GM19397 (cell line): ENCODE data around the gene LALBA.
"Not testable (repeated sequence)": the region's sequence is repeated elsewhere in the genome, so short reads cannot be mapped to it uniquely, and the experiment has no call there.

Experiments
- ATAC-seq: cut with Tn5 transposase; IDR thresholded peaks from one replicate; pipeline ENCODE4 v1.9.1; 2021; ENCODE audit warnings: mild to moderate bottlenecking, moderate library complexity; ENCODE audit not compliant: unreplicated experiment

LALBA gene

DNA sequence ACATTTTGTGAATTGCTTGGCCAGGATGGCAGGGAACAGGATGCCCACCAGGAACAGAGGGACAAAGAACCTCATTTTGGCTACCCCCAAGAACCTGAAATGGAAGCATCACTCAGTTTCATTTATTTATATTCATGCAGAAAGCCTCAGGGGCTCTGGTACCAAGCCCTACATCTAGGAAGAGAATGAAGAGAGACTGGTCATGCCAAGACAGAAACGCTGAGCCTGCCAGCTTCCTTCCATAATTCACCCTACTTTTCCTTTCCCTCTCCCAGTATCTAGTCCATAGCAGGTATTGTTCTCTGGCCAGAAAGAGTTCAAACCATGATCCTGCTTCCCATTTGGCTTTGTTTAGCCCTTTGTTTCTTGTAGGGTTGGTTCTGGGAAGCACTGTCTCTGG lies at the start of gene LALBA:
LALBA (minus strand) TSS at position 101 of the 400 bp plus-strand sequence; CDS start at position 75, 26 bp downstream.
- no peak for ATAC-seq

DNA sequence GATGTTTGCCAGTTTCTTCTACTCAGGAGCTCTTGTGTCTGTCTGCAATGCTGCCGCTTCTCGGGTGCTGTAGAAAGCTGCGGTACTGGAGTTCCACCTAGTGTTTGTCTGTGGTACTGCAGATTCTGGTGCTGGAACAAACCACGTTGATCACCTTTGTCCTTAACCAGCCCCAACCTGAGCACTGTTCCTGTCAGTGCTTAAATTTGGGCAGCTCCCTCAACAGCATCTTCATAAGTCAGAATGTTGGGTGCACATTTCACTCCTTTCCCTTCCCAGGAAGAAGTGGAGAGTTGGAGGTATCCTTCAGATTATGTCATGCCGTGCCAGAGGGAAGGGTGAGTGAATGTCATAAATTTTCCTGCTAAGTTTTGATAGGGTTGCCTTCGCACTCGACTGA lies 48.7 kb upstream of the LALBA start:
- no peak for ATAC-seq

DNA sequence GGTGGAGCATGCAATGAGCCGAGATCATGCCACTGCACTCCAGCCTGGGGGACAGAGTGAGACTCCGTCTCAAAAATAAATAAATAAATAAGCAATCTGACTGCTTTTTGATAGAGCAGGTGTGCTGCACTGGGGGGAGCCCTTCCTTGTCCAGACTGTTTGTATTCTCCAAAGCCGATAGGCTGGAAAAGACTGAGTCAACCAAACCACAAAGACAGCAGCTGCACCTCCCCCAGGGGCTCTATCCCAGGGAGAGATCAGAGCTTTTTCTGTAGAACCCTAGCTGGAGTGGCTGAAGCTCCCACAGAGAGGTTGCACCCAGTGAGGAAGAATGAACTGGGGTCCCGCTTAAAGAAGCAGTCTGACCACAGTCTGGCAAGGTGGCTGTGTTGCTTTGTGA lies 45.8 kb upstream of the LALBA start:
- no peak for ATAC-seq

DNA sequence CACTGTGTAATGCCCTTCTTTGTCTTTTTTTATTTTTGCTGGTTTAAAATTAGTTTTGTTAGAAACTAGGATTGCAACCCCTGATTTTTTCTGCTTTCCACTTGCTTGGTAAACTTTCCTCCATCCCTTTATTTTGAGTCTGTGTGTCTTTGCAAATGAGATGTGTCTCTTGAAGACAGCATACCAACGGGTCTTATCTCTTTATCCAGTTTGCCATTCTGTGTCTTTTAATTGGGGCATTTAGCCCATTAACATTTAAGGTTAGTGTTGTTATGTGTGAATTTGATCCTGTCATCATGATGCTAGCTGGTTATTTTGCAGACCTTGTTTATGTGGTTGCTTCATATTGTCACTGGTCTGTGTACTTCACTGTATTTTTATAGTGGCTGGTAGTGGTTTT lies 43.5 kb upstream of the LALBA start:
- ATAC-seq = no peak

DNA sequence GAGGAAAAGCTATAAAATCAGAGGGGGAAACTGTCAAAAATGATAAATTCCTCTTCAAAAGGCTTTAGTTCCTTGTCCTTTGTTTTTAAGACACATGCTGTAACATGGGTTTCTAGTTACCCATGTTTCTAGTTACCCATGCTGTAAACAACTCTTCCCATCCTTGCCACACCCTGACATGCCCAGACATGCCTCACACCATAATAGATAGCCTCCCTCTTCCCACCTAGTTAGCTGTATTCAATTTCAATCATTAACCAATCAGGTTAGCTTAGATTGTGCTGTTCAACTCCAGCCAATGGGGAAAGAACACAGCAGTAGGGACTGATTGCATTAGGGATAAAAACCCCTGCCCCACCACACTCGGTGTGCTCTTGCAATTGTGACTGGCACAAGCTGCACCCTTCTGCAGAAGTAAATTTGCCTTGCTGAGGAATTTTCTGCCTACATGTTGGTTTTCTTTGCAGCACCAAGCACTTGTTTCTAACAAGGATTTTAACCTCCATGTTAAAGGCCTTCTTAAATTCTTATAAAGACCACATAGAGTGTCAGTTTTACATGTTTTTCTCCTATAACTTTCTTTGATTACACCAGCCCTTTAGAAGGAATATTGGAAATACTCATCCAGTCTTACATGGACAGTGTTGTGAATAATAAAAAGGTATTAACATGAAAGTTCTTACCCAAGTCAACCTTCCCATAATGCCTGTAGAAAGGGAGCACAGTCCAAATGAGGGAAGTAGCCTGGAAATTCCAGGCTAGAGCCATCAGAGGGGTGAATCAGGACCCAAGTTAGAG lies 32.5 kb upstream of the LALBA start:
- no peak for ATAC-seq

DNA sequence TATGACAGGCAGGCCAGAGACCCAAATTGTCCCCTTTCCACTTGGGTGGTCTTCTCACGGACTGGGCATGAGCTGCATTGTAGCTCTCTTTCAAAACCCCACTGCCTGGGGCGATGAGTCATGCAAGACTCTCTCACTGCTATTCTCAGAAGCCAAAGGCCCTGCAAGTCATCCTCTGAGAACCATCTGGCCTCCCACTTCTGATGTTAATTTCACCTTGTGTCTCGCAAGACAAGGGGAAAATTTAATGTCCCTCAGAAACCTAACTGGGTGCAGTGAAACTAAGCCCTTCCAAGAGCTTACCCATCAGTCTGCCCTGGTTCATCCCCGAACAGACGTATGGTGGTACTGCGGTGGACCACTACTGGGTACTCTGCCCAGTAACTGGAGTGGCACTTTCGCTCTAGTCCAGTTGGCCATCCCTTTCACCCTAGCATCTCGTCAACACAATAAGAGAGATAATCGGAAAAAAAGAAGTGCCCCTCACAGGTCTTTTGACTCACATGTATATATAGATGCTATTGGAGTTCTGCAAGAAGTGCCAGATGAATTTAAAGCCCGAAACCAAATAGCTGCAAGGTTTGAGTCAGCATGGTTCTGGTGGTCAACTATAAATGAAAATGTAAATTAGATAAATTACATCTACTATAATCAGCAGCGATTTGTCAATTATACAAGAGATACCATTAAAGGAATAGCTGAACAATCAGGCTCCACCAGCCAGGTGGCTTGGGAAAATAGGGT lies 31.3 kb upstream of the LALBA start:
- peak; percentile 76 for ATAC-seq

DNA sequence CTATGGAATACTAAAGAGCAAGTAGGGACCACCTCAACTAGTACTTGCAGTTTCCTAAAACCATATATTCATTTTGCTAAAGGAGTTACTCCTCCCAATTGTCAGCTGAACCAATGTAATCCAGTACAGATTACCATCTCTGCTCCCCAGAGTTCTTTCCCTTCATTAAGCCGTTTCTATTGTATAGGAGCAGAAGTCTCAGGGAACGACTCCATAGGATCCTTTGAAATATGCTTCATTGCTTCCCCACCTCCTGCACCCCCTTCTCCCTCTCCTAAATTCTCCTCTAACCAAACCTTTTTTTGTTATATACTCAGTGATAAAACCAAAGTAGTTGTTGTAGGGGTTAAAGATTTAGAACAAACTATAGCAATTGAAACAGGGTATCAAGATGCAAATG lies 30.7 kb upstream of the LALBA start:
- ATAC-seq = no peak

DNA sequence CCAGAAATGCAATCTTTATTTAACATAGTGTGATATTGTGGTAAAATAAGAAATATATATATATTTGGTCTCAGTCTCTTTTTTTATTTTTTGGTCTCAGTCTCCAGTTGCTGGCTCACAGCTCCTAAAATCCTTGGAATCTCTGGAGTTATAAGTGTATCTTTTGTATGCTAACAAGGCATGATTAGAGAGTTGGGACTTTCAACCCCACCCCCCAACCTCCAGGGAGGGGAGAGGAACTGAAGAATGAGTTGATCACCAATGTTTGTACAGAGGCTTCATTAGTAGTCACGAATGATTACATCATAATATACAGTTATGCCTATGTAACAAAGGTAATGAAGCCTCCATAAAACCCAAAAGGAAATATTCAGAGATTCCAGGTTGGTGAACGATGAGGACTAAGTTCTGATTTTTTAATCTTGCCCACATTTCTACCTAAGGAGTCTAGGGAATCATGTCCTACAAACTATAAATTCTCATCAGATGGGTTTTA lies 22.8 kb upstream of the LALBA start:
- no peak for ATAC-seq

DNA sequence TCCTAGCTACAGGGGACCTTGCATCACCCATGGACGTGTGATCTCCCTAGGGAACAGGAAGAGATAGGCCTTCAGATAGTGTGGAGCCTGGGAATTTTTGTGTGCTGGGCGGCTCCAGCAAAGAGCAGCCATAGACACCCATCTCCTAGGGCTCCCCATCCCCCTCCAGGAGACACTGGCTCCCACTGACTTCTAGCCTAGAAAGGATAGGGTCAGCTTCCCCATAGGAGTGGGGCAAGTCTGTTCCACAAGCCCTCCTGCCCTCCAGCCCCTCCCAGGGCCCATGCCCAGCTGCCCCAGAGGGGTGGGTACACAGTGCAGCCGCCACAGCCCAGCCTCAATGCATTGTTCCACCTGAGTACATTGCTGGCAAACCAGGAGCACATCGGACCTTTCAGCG lies 16.5 kb upstream of the LALBA start:
- no peak for ATAC-seq

DNA sequence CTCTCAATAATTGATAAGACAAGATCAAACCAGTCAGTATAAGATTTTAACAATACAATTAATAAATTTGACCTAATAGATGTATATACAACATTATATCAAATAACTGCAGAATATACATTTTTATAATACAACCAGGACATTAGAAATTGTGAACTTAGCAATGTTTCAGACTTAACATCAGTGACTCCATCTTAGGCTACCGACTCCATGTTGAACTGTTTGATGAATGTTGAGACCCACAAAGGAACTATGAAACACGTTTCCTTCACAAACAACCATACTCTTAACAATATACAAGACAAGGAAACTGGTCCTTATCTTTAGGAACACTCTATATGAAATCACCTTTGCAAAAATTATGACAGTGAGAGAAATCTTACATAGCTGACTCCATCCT lies 13.9 kb upstream of the LALBA start:
- ATAC-seq = no peak

DNA sequence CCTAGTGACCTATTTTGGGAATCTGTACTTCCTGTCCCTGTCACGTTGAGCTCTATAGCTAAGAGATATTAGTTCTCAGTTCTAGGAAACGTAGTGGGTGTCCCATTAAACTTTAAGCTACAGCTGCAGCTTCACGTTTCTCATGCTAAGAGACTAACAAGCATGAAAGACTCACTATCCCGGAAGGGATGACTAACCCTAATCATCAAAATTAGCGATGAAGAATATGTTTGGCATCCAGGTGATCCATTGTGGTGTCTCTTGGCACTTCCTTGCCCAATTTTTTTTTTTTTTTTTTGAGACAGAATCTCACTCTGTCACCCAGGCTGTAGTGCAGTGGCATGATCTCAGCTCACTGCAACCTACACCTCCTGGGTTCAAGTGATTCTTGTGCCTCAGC lies 11.0 kb upstream of the LALBA start:
- ATAC-seq = no peak

DNA sequence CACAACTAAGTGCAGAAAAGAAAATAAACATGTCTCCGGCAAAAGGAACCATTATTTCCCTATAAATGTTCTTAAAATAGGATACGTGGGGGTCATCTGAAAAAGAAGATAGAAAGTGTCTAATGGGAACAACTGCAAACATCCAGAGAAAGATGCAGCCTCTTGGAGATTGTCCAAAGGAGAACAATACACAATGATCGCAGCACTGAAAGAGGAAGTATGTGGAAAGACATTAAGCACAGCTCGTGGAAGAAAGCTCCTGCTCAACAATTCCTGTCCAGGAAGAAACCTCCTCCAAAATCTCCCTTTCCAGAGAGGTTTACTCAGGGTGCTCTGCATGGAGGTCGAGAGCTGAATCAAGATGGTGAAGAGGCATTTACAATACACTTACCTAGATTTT lies 2.5 kb upstream of the LALBA start:
- no peak for ATAC-seq

DNA sequence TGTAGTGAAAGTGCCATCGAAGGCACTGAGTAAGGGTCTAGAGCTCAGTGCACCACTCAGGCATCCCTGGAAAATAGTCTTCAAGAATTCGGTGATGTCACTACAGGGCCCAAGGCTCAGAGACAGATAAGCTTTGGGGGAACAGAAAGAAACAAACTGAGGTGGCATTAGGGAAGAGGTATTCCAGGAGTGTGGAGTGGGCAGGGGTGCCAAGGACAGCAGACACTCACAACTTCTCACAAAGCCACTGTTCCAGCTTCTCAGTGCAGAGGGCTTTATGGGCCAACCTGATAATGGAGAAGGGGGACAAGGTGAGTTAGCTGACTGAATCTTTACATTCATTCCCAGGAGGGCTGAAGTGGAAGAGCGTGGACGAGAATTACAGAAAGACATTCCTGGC lies 2.1 kb downstream of the LALBA start:
- no peak for ATAC-seq

DNA sequence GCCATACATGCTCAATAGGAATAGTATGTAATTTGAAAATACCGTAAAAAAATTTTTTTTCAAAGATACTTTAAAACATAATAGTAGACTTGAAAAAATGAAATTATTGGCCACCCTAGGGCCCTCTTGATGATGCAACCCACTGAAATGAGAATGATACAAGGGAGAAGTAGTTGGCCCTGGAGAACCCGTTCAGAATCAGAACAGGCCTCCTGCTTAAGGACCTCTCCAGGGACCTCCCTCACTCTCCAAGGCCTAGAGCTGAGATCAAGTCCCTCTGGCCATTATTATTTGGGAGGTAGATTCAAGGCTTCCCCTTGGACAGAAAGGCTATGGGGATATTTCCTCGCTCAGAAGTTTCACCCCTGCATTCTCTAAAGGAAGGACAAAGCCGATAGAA lies 11.9 kb downstream of the LALBA start:
- ATAC-seq = no peak

DNA sequence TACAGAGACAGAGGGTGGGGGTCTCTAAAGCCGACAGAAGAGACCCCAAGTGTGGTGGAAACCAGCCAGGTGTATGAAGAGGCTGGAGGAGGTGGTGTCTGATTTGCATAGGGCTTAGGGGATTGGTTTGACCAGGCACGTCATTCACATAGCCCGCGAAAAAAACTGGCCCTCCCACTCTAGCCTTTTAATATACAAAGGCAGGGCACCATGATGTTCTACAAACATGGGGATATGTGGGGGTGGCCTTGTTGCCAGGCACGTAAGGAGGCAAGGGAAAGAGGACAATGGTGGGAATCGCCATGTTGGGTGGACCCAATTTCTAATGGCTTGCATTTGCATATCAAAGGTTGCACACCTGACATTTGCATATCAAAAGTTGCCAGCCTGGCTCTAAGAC lies 13.2 kb downstream of the LALBA start:
- ATAC-seq = no peak

DNA sequence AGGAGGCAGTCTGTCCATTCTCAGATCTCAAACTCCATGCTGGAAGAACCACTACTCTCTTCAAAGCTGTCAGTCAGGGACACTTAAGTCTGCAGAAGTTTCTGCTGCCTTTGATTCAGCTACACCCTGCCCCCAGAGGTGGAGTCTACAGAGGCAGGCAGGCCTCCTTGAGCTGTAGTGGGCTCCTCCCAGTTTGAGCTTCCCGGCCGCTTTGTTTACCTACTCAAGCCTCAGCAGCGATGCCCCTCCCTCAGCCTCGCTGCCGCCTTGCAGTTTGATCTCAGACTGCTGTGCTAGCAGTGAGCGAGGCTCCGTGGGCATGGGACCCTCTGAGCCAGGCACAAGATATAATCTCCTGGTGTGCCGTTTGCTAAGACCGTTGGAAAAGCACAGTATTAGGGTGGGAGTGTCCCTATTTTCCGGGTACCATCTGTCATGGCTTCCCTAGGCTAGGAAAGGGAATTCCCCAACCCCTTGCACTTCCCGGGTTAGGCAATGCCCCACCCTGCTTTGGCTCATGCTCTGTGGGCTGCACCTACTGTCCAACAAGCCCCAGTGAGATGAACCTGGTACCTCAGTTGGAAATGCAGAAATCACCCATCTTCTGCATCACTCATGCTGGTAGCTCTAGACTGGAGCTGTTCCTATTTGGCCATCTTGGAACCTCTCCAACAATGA lies 16.0 kb downstream of the LALBA start:
- not testable (repeated sequence) for ATAC-seq

DNA sequence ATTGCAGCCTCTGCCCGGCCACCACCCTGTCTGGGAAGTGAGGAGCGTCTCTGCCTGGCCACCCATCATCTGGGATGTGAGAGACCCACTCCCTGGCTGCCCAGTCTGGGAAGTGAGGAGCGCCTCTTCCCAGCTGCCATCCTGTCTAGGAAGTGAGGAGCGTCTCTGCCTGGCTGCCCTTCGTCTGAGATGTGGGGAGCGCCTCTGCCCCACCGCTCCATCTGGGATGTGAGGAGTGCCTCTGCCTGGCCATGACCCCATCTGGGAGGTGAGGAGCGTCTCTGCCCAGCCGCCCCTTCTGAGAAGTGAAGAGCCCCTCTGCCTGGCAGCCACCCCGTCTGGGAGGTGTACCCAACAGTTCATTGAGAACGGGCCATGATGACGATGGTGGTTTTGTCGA lies 18.2 kb downstream of the LALBA start:
- ATAC-seq = not testable (repeated sequence)

DNA sequence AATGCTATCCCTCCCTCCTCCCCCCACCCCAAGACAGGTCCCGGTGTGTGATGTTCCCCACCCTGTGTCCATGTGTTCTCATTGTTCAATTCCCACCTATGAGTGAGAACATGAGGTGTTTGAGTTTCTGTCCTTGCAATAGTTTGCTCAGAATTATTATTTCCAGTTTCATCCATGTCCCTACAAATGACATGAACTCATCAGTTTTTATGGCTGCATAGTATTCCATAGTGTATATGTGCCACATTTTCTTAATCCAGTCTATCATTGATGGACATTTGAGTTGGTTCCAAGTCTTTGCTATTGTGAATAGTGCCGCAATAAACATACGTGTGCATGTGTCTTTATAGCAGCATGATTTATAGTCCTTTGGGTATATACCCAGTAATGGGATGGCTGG lies 22.8 kb downstream of the LALBA start:
- not testable (repeated sequence) for ATAC-seq

DNA sequence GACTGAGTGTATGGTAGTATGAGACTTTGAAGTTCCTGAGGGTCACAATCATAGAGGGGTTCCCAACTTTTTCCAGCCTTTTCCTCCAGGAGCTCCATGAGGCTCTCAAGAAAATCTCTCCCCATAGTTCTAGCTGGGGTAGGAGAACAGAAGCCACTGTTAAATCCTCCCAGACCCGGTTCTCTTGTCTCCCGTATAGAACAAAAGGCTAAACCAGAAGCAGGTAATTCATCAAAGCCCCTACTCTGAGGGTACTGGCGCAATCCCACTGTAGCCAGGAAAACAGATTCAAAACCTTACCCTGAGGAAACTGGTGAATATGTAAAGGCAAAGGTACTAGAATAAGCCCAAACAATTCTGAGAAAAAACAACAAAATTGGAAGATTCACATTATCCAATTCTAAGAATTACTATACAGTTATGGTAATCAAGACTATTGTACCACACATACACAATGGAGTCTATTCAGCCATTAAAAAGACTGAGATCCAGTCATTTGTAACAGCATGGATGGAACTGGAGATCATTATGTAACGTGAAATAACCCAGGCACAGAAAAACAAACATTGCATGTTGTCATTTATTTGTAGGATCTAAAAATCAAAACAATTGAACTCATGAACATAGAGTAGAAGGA lies 23.9 kb downstream of the LALBA start:
- no peak for ATAC-seq

DNA sequence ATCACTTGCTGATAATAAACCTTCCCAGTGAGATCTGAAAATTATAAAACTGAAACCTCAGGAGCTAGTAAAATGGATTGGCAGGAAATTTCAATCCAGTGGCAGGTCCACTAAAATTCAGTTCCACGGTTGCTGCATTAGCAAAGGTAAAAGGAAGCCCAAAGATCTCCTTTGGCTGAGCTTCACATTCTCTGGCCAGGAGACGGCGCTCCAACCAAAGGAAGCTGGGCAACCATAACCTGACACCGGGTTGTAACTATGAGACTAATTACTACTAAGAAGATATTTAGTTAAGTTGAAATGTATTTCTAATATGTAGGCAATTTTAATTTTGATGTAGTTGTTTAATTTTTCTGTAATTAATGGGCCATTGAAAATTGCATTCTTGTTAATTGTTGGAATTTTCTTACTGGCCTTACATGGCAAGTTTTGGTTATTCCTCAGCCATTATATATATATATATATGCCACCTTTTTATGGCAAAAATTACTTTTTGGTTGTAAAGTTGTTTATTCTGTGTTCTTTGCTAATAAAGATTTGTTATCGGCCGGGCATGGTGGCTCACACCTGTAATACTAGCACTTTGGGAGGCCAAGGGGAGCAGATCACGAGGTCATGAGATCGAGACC lies 27.4 kb downstream of the LALBA start:
- no peak for ATAC-seq

DNA sequence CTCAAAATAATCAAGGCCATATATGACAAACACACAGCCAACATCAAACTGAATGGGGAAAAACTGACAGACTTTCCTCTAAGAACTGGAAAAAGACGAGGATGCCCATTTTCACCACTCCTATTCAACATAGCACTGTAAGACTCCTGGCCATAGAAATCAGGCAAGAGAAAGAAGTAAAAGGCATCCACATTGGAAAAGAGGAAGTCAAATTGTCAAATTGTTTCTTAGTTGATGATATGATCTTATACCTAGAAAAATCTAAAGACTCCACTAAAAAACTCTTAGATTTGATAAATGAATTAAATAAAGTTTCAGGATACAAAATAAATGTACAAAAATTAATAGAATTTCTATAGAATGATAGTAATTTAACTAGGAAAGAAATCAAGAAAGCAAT lies 33.2 kb downstream of the LALBA start:
- ATAC-seq = no peak
